Measurements from ENCODE around the gene ZBTB18. TPM values are rescaled to one million over a fixed set of nuclear protein-coding genes. Genes with fewer than 3 reads are reported as not detected.
A peak's percentile ranks its signal among the peaks of the same experiment; 100 is the strongest.
"Not testable (repeated sequence)": the region's sequence is repeated elsewhere in the genome, so short reads cannot be mapped to it uniquely, and the experiment has no call there.

ZBTB18 gene
- total RNA-seq, 3 donors from 2014 or later = 10.1 to 19.7 (median 16.7) TPM

DNA sequence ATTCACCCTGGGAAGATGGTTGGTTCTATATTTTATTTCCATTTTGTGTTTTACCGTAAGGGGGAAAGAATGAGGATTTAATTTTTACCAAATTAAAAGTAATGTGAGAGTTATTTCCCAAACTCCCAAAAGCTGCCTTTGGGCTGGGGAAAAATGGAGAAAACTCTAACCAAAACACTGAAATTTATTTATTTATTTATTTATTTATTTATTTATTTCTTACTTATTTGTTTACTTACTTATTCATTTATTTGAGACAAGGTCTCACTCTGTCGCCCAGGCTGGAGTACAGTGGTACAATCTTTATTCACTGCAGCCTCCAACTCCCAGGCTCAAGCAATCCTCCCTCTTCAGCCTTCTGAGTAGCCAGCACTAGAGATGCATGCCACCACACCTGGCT is 38.0 kb upstream of the ZBTB18 start:
- Histone ChIP-seq H3K4me3 (no peak overlapping the region), H3K9me3 (no peaks in the 10 kb centered on the region), H3K27ac (no peak overlapping the region), H3K27me3 (no peaks in the 10 kb centered on the region), H3K4me1 (no peaks in the 10 kb centered on the region), H3K36me3 (no peaks in the 10 kb centered on the region)
- TF ChIP-seq POLR2AphosphoS5 (IDR thresholded peaks at IDR 0.05) (no peak), POLR2A (IDR thresholded peaks at IDR 0.05) (no peak)
- TF ChIP-seq, protein P1, sequence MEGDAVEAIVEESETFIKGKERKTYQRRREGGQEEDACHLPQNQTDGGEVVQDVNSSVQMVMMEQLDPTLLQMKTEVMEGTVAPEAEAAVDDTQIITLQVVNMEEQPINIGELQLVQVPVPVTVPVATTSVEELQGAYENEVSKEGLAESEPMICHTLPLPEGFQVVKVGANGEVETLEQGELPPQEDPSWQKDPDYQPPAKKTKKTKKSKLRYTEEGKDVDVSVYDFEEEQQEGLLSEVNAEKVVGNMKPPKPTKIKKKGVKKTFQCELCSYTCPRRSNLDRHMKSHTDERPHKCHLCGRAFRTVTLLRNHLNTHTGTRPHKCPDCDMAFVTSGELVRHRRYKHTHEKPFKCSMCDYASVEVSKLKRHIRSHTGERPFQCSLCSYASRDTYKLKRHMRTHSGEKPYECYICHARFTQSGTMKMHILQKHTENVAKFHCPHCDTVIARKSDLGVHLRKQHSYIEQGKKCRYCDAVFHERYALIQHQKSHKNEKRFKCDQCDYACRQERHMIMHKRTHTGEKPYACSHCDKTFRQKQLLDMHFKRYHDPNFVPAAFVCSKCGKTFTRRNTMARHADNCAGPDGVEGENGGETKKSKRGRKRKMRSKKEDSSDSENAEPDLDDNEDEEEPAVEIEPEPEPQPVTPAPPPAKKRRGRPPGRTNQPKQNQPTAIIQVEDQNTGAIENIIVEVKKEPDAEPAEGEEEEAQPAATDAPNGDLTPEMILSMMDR (IDR thresholded peaks at IDR 0.05) = no peak
- DNase-seq (ENCODE audit: low spot score in 2 of 2) = no peak
- intact Hi-C loops (cut with DNase I; ENCODE audit: low total_unique reads) = no loop called here

DNA sequence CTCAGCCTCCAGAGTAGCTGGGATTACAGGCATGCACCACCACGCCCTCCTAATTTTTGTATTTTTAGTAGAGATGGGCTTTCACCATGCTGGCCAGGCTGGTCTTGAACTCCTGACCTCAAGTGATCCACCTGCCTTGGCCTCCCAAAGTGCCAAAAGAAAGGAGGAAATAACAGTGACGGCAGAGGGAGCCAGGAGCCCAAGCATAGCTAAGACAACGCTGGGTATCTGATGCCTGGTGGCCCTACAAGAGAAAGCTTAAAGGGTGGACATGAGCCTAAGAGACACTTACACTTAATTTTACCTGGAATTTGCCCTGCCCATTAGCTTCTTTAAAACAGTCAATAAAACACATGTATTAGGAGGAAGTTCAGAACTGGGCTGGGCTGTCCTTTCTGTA is 36.2 kb upstream of the ZBTB18 start:
- intact Hi-C loops (cut with DNase I; ENCODE audit: low total_unique reads); H3K4me1 ChIP-seq: not testable (repeated sequence)

DNA sequence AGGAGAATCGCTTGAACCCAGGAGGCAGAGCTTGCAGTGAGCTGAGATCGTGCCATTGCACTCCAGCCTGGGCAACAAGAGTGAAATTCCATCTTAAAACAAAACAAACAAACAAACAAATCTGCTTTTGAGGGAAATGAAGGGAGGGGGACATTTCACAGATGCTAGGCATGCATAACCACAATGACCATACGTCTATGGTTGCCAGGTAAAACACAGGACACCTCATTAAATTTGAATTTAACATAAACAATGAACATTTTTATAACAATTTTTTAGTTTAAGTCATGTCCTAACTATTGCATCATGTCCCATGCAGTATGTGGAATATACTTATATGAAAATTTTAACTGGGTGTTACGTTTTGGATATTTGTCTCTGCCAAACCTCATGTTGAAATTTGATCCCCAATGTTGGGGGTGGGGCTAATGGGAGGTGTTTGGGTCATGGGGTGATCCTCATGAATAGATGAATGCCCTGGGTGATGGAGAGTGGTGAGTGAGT is 31.0 kb upstream of the ZBTB18 start:
- no peaks in the 10 kb centered on the region for H3K36me3 ChIP-seq
- DNase-seq (ENCODE audit: low spot score in 2 of 2) = no peak
- TF ChIP-seq, protein P1 (IDR thresholded peaks at IDR 0.05) = no peak
- no peak for TF ChIP-seq POLR2AphosphoS5 (IDR thresholded peaks at IDR 0.05)
- TF ChIP-seq POLR2A (IDR thresholded peaks at IDR 0.05) = no peak
- H3K4me3 ChIP-seq = no peak overlapping the region
- no peaks in the 10 kb centered on the region for H3K4me1 ChIP-seq
- H3K27ac ChIP-seq = no peak overlapping the region
- intact Hi-C loops (cut with DNase I; ENCODE audit: low total_unique reads) = no loop called here
- H3K27me3 ChIP-seq = no peaks in the 10 kb centered on the region
- H3K9me3 ChIP-seq = no peaks in the 10 kb centered on the region

More for the DNA sequence above, 36.2 kb upstream of the ZBTB18 start:
- DNase-seq (ENCODE audit: low spot score in 2 of 2); H3K9me3 ChIP-seq; H3K4me3 ChIP-seq; H3K27ac ChIP-seq; H3K36me3 ChIP-seq; H3K27me3 ChIP-seq: not testable (repeated sequence)

DNA sequence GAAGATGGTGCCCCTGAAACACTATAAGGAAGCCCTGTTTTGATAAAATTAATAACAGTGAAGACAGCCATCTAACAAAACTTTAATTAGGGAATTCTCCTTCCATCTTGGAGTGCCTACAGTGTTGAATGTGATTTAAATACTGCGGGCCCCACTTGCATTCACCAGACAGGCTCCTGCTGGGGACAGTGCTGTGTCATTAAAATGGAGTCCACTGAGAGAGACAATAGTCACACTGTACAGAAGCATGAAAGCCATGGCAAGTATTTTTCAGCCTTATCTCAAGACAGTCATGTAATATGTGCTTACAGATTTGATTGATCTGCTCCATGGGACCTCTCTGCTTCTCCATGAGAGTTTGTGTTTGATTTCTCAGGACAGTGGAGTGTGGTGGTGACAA is 29.7 kb upstream of the ZBTB18 start:
- H3K27ac ChIP-seq = no peak overlapping the region
- TF ChIP-seq POLR2A (IDR thresholded peaks at IDR 0.05) (no peak), POLR2AphosphoS5 (IDR thresholded peaks at IDR 0.05) (no peak)
- TF ChIP-seq, protein P1 (IDR thresholded peaks at IDR 0.05) = no peak
- H3K27me3 ChIP-seq = no peaks in the 10 kb centered on the region
- H3K4me1 ChIP-seq = no peaks in the 10 kb centered on the region
- no peak for DNase-seq (ENCODE audit: low spot score in 2 of 2)
- H3K4me3 ChIP-seq = no peak overlapping the region
- no peaks in the 10 kb centered on the region for H3K36me3 ChIP-seq
- intact Hi-C loops (cut with DNase I; ENCODE audit: low total_unique reads) = no loop called here
- no peaks in the 10 kb centered on the region for H3K9me3 ChIP-seq

DNA sequence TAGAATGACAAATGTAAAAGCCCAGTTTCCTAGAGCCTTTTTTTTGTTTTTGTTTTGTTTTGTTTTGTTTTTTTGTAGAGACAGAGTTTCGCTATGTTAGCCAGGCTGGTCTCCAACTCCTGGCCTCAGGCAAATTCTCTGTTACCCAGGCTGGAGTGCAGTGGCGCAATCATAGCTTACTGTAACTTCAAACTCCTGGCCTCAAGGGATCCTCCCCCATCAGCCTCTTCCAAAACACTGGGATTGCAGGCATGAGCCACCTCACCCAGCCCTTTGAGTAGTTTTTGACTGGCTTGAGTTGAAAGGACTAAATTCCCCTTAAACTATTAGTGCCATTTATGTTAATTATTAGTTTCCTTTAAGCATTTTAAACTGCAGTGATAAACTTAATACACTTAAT is 28.8 kb upstream of the ZBTB18 start:
- Histone ChIP-seq H3K4me3 (no peak overlapping the region), H3K9me3 (no peaks in the 10 kb centered on the region), H3K27ac (no peak overlapping the region), H3K4me1 (no peaks in the 10 kb centered on the region), H3K36me3 (no peaks in the 10 kb centered on the region), H3K27me3 (no peaks in the 10 kb centered on the region)
- DNase-seq (ENCODE audit: low spot score in 2 of 2) = peak in 1 of 2 donors; percentile 21
- TF ChIP-seq, protein P1 (IDR thresholded peaks at IDR 0.05) = no peak
- TF ChIP-seq POLR2AphosphoS5 (IDR thresholded peaks at IDR 0.05) = no peak
- intact Hi-C loops (cut with DNase I; ENCODE audit: low total_unique reads) = no loop called here

All from breast epithelium (tissue), 4 donors.